Stomach (tissue), 4 donors: ENCODE data around the gene RBM6.

Source experiments
- EP300 ChIP-seq: sonication (generic); formaldehyde crosslinking; IDR thresholded peaks from one replicate; pipeline ENCODE4 v1.6.1; 2017; ENCODE audit warnings: antibody characterized with exemption
- POLR2A ChIP-seq, 4 donors: fragments of 450-650 bp; IDR thresholded peaks; one replicate each; pipeline ENCODE4 v1.6.1; 2016; ENCODE audit warnings: antibody characterized with exemption in 4 of 4, control low read depth in 2 of 4, mild to moderate bottlenecking in 1 of 4, moderate library complexity in 1 of 4
- POLR2AphosphoS5 ChIP-seq, 3 donors: sonication (generic); formaldehyde crosslinking; IDR thresholded peaks; one replicate each; pipeline ENCODE4 v1.6.1; 2016; ENCODE audit warnings: antibody characterized with exemption in 3 of 3
- TF ChIP-seq, protein P1 (sequence below), 7 experiments: fragments of 450-650 bp in 4 of 7; fragments of 200-600 bp in 3 of 7; sonication (generic) in 3 of 7; IDR thresholded peaks; one replicate each; pipeline ENCODE4 v1.5.1; 2016 to 2019; ENCODE audit warnings: antibody characterized with exemption in 7 of 7, control low read depth in 2 of 7, mild to moderate bottlenecking in 1 of 7

DNA sequence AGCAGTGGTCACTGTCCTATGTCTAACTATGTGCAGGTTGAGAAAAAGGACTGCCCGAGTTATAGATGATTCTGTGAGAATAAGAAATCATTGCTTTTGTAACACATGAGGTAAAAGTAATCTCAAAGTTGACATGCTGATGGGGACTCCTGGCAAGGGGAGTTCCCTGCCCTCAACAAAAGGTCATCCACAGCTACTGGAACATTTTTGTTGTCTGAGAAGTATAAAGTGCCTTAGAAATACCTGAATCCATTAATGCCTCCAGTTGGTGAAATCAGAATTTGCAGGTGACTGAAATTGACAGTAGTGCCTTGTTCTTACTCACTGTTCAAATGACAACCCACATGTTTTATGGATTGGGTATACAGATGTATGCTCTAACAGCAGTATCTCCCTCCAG, 105.0 kb downstream of the RBM6 start:
- TF ChIP-seq POLR2A (IDR thresholded peaks at IDR 0.05) (no peak), EP300 (no peak), POLR2AphosphoS5 (IDR thresholded peaks at IDR 0.05) (no peak)
- TF ChIP-seq, protein P1, sequence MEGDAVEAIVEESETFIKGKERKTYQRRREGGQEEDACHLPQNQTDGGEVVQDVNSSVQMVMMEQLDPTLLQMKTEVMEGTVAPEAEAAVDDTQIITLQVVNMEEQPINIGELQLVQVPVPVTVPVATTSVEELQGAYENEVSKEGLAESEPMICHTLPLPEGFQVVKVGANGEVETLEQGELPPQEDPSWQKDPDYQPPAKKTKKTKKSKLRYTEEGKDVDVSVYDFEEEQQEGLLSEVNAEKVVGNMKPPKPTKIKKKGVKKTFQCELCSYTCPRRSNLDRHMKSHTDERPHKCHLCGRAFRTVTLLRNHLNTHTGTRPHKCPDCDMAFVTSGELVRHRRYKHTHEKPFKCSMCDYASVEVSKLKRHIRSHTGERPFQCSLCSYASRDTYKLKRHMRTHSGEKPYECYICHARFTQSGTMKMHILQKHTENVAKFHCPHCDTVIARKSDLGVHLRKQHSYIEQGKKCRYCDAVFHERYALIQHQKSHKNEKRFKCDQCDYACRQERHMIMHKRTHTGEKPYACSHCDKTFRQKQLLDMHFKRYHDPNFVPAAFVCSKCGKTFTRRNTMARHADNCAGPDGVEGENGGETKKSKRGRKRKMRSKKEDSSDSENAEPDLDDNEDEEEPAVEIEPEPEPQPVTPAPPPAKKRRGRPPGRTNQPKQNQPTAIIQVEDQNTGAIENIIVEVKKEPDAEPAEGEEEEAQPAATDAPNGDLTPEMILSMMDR (IDR thresholded peaks at IDR 0.05), result no peak
